ENCODE data around the gene TBX20. TPM values are rescaled to one million over a fixed set of nuclear protein-coding genes. Genes with fewer than 3 reads are reported as not detected.
"Not testable (repeated sequence)": the region's sequence is repeated elsewhere in the genome, so short reads cannot be mapped to it uniquely, and the experiment has no call there.

Gene TBX20
- total RNA-seq, 3 donors from 2014 or later: 0.59 TPM; not detected in 2

- TF ChIP-seq POLR2AphosphoS5 (IDR thresholded peaks at IDR 0.05): no peak
- TF ChIP-seq POLR2A (IDR thresholded peaks at IDR 0.05): no peak
- TF ChIP-seq CTCF (IDR thresholded peaks at IDR 0.05): no peak
- no peaks in the 10 kb centered on the region for H3K9me3 ChIP-seq
- no peaks in the 10 kb centered on the region for H3K36me3 ChIP-seq
- H3K4me1 ChIP-seq: no peaks in the 10 kb centered on the region
- intact Hi-C loops (cut with DNase I; ENCODE audit: low total_unique reads): no loop called here
- H3K27me3 ChIP-seq: peaks cover 0 to 81% of the 10 kb centered on the region in 2 donors
- H3K27ac ChIP-seq: no peak overlapping the region
- no peak for DNase-seq (ENCODE audit: low spot score in 2 of 2)
- no peak overlapping the region for H3K4me3 ChIP-seq
Measured at GRCh38 chr7:35246819-35247218, 7.1 kb downstream of the TBX20 start.

- H3K4me1 ChIP-seq: no peaks in the 10 kb centered on the region
- intact Hi-C loops (cut with DNase I; ENCODE audit: low total_unique reads): no loop called here
- H3K4me3 ChIP-seq: no peak overlapping the region
- DNase-seq (ENCODE audit: low spot score in 2 of 2): no peak
- TF ChIP-seq POLR2AphosphoS5 (IDR thresholded peaks at IDR 0.05) (no peak), CTCF (IDR thresholded peaks at IDR 0.05) (no peak), POLR2A (IDR thresholded peaks at IDR 0.05) (no peak)
- no peaks in the 10 kb centered on the region for H3K9me3 ChIP-seq
- H3K27ac ChIP-seq: no peak overlapping the region
- H3K36me3 ChIP-seq: no peaks in the 10 kb centered on the region
- peaks cover 0 to 33% of the 10 kb centered on the region in 2 donors for H3K27me3 ChIP-seq
Measured at GRCh38 chr7:35241884-35242283, 12.0 kb downstream of the TBX20 start.

- intact Hi-C loops (cut with DNase I; ENCODE audit: low total_unique reads): no loop called here
- H3K4me1 ChIP-seq: no peaks in the 10 kb centered on the region
- no peaks in the 10 kb centered on the region for H3K9me3 ChIP-seq
- no peak for DNase-seq (ENCODE audit: low spot score in 2 of 2)
- peaks cover 0 to 30% of the 10 kb centered on the region in 2 donors for H3K27me3 ChIP-seq
- no peak overlapping the region for H3K4me3 ChIP-seq
- H3K27ac ChIP-seq: no peak overlapping the region
- no peaks in the 10 kb centered on the region for H3K36me3 ChIP-seq
- no peak for TF ChIP-seq POLR2A (IDR thresholded peaks at IDR 0.05)
- no peak for TF ChIP-seq POLR2AphosphoS5 (IDR thresholded peaks at IDR 0.05)
- no peak for TF ChIP-seq CTCF (IDR thresholded peaks at IDR 0.05)
Measured at GRCh38 chr7:35241436-35241835, 12.5 kb downstream of the TBX20 start.

- H3K27ac ChIP-seq; H3K36me3 ChIP-seq; H3K4me1 ChIP-seq; DNase-seq (ENCODE audit: low spot score in 2 of 2); intact Hi-C loops (cut with DNase I; ENCODE audit: low total_unique reads); H3K4me3 ChIP-seq; H3K9me3 ChIP-seq: not testable (repeated sequence)
- H3K27me3 ChIP-seq: peaks cover 0 to 27% of the 10 kb centered on the region in 2 donors
Measured at GRCh38 chr7:35241008-35241407, 12.9 kb downstream of the TBX20 start.

GRCh38 chr7:35238456-35238855, 15.4 kb downstream of the TBX20 start:
- intact Hi-C loops (cut with DNase I; ENCODE audit: low total_unique reads); H3K27me3 ChIP-seq; DNase-seq (ENCODE audit: low spot score in 2 of 2); H3K4me1 ChIP-seq; H3K36me3 ChIP-seq; H3K9me3 ChIP-seq; H3K4me3 ChIP-seq; H3K27ac ChIP-seq: not testable (repeated sequence)

GRCh38 chr7:35232994-35233393, 20.9 kb downstream of the TBX20 start:
- Histone ChIP-seq H3K36me3 (no peaks in the 10 kb centered on the region), H3K27me3 (no peaks in the 10 kb centered on the region), H3K9me3 (no peaks in the 10 kb centered on the region), H3K4me3 (no peak overlapping the region), H3K27ac (no peak overlapping the region), H3K4me1 (no peaks in the 10 kb centered on the region)
- DNase-seq (ENCODE audit: low spot score in 2 of 2): no peak
- TF ChIP-seq CTCF (IDR thresholded peaks at IDR 0.05) (no peak), POLR2AphosphoS5 (IDR thresholded peaks at IDR 0.05) (no peak), POLR2A (IDR thresholded peaks at IDR 0.05) (no peak)
- intact Hi-C loops (cut with DNase I; ENCODE audit: low total_unique reads): no loop called here

GRCh38 chr7:35231221-35231620, 22.7 kb downstream of the TBX20 start:
- H3K4me3 ChIP-seq; intact Hi-C loops (cut with DNase I; ENCODE audit: low total_unique reads); H3K4me1 ChIP-seq; DNase-seq (ENCODE audit: low spot score in 2 of 2); H3K27ac ChIP-seq; H3K36me3 ChIP-seq; H3K9me3 ChIP-seq; H3K27me3 ChIP-seq: not testable (repeated sequence)

- not testable (repeated sequence) for DNase-seq (ENCODE audit: low spot score in 2 of 2)
Measured at GRCh38 chr7:35229116-35229780, 24.7 kb downstream of the TBX20 start.

GRCh38 chr7:35228496-35229051, 25.3 kb downstream of the TBX20 start:
- H3K4me3 ChIP-seq; DNase-seq (ENCODE audit: low spot score in 2 of 2); intact Hi-C loops (cut with DNase I; ENCODE audit: low total_unique reads); H3K27ac ChIP-seq; H3K4me1 ChIP-seq; H3K36me3 ChIP-seq; H3K27me3 ChIP-seq; H3K9me3 ChIP-seq: not testable (repeated sequence)

More at GRCh38 chr7:35229116-35229780, 24.7 kb downstream of the TBX20 start:
- H3K9me3 ChIP-seq; H3K36me3 ChIP-seq; H3K27ac ChIP-seq; intact Hi-C loops (cut with DNase I; ENCODE audit: low total_unique reads); H3K4me1 ChIP-seq; H3K4me3 ChIP-seq; H3K27me3 ChIP-seq: not testable (repeated sequence)

All from breast epithelium (tissue), 4 donors.